K562 (cell line): Measurements from ENCODE around the gene NRAP. TPM values are rescaled to one million over a fixed set of nuclear protein-coding genes. Genes with fewer than 3 reads are reported as not detected.

Experiments
- ATAC-seq: fragments of 200-7000 bp; cut with Tn5 transposase; 3 replicates; pipeline ENCODE4 v1.9.1; 2020; ENCODE audit warnings: moderate library complexity
- BruUV-seq: library from RNA; stranded (reverse); fragments of 400-500 nt; replicated peaks from 2 replicates; lab custom pipeline; 2021; lab: Mats Ljungman, UMichigan
- CTCF ChIA-PET: fragments of 300-600 bp; formaldehyde crosslinking; extraction: SDS; loops from one replicate; lab custom pipeline; 2021; ENCODE audit warnings: low intra/inter-chr PET ratio; lab: Yijun Ruan, JAX
- POLR2A ChIA-PET: fragments of 300-600, 350-650 bp; sonication (Branson Sonifier 250); formaldehyde crosslinking; extraction: SDS; loops from one replicate; lab custom pipeline; 2021; ENCODE audit warnings: antibody characterized with exemption, inconsistent platforms; lab: Yijun Ruan, JAX
- DNase-seq, 4 experiments: peaks; one replicate each; pipeline versions ENCODE4 v3.0.0 to v3.0.0-alpha.2; 2011 to 2018; ENCODE audit warnings: low spot score in 3 of 4, mixed read lengths in 3 of 4; ENCODE audit errors: extremely low read depth in 1 of 4
- FAIRE-seq: peaks from 2 replicates; lab custom pipeline; 2011; peaks lifted over from hg19 to GRCh38; lab: Jason Lieb, UNC
- H2AFZ ChIP-seq: 2 replicates; pipeline ENCODE4 v1.6.0; 2011; ENCODE audit warnings: low read depth, low read length, control low read depth, inconsistent platforms
- H3K27ac ChIP-seq: fragments of 200-600 bp; 3 replicates; pipeline ENCODE4 v1.8.0; 2011; ENCODE audit warnings: low read depth, mild to moderate bottlenecking, control low read depth, inconsistent platforms, low read length, moderate library complexity, mixed read lengths; ENCODE audit errors: extremely low read depth
- H3K27me3 ChIP-seq, 2 experiments: fragments of 300-600 bp in 1 of 2; 2 replicates in 1 of 2; 3 replicates in 1 of 2; pipeline versions ENCODE4 v1.6.0 to v1.8.0; 2011; ENCODE audit warnings: inconsistent platforms in 2 of 2, low read length in 2 of 2, mild to moderate bottlenecking in 1 of 2, mixed read lengths in 1 of 2, moderate library complexity in 1 of 2; ENCODE audit not compliant: control insufficient read depth in 2 of 2, insufficient read depth in 2 of 2
- H3K36me3 ChIP-seq: fragments of 300-600 bp; 3 replicates; pipeline ENCODE4 v1.8.0; 2011; ENCODE audit warnings: mild to moderate bottlenecking, low read length, inconsistent platforms; ENCODE audit not compliant: control insufficient read depth, insufficient read depth
- H3K4me1 ChIP-seq, 2 experiments: fragments of 200-600 bp in 1 of 2; replicated peaks in 1 of 2; 2 replicates in 1 of 2; 3 replicates in 1 of 2; pipeline versions ENCODE4 v1.5.1 to v1.8.0; 2011; ENCODE audit warnings: inconsistent platforms in 2 of 2, low read length in 2 of 2, mild to moderate bottlenecking in 1 of 2, mixed read lengths in 1 of 2, moderate library complexity in 1 of 2; ENCODE audit not compliant: control insufficient read depth in 2 of 2, insufficient read depth in 2 of 2
- H3K4me2 ChIP-seq: 2 replicates; pipeline ENCODE4 v1.6.1; 2011; ENCODE audit warnings: low read length, control low read depth, inconsistent platforms, mixed read lengths; ENCODE audit not compliant: insufficient read depth
- H3K4me3 ChIP-seq: fragments of 200-600 bp; sonication (generic), shearing (Covaris generic); 2 replicates; pipeline ENCODE4 v1.5.1; 2016; ENCODE audit warnings: control low read depth, inconsistent platforms
- H3K79me2 ChIP-seq: fragments of 200-600 bp; 3 replicates; pipeline ENCODE4 v1.8.0; 2011; ENCODE audit warnings: low read length, inconsistent platforms; ENCODE audit not compliant: control insufficient read depth, insufficient read depth
- H3K9ac ChIP-seq, 2 experiments: 2 replicates each; pipeline versions ENCODE4 v1.6.0 to v1.6.1; 2011; ENCODE audit warnings: low read depth in 2 of 2, low read length in 2 of 2, control low read depth in 1 of 2, inconsistent platforms in 1 of 2, mild to moderate bottlenecking in 1 of 2, mixed read lengths in 1 of 2; ENCODE audit not compliant: insufficient read depth in 1 of 2
- H3K9me1 ChIP-seq: one replicate; pipeline ENCODE4 v1.6.0; 2011; ENCODE audit warnings: inconsistent platforms, mild to moderate bottlenecking, low read length, moderate library complexity; ENCODE audit not compliant: control insufficient read depth, insufficient read depth
- H3K9me3 ChIP-seq: replicated peaks from 2 replicates; pipeline ENCODE4 v1.5.1; 2011; ENCODE audit warnings: low read depth, low read length, inconsistent platforms; ENCODE audit not compliant: control insufficient read depth, insufficient read depth
- H4K20me1 ChIP-seq: replicated peaks from 2 replicates; pipeline ENCODE4 v1.6.1; 2011; ENCODE audit warnings: low read length, inconsistent platforms, mixed read lengths; ENCODE audit not compliant: control insufficient read depth, insufficient read depth
- DACH1 ChIP-seq: fragments of 450-650 bp; IDR thresholded peaks from 2 replicates; pipeline ENCODE4 v1.6.1; 2018; ENCODE audit not compliant: partially characterized antibody
- E2F5 ChIP-seq: sonication (generic); formaldehyde crosslinking; IDR thresholded peaks from 2 replicates; pipeline ENCODE4 v1.8.0; 2022; ENCODE audit warnings: mild to moderate bottlenecking, missing genetic modification reagents
- HDAC1 ChIP-seq, 2 experiments: fragments of 450-650 bp; IDR thresholded peaks; 2 replicates each; pipeline ENCODE4 v1.6.1; 2016 to 2017; ENCODE audit warnings: inconsistent platforms in 1 of 2, mild to moderate bottlenecking in 1 of 2, moderate library complexity in 1 of 2
- HMG20B ChIP-seq: fragments of 250-450 bp; sonication (Bioruptor Pico); IDR thresholded peaks from 2 replicates; pipeline ENCODE4 v1.5.0; 2021; ENCODE audit warnings: mild to moderate bottlenecking
- HOXB6 ChIP-seq: fragments of 250-450 bp; sonication (Bioruptor Pico); IDR thresholded peaks from 2 replicates; pipeline ENCODE4 v1.5.1; 2022; ENCODE audit warnings: mild to moderate bottlenecking, borderline replicate concordance
- MCM5 ChIP-seq: fragments of 450-650 bp; IDR thresholded peaks from 2 replicates; pipeline ENCODE4 v1.6.1; 2016; ENCODE audit warnings: low read depth
- NELFE ChIP-seq: IDR thresholded peaks from 2 replicates; pipeline ENCODE4 v1.6.1; 2011; ENCODE audit warnings: mild to moderate bottlenecking; ENCODE audit not compliant: insufficient read depth, insufficient read length
- RFX7 ChIP-seq: fragments of 250-450 bp; sonication (Bioruptor Pico); IDR thresholded peaks from 2 replicates; pipeline ENCODE4 v1.5.1; 2021; ENCODE audit warnings: mild to moderate bottlenecking
- THAP12 ChIP-seq: fragments of 250-450 bp; sonication (Bioruptor Pico); IDR thresholded peaks from 2 replicates; pipeline ENCODE4 v1.9.0; 2021; ENCODE audit warnings: mild to moderate bottlenecking, inconsistent platforms
- ZBTB9 ChIP-seq: fragments of 450-650 bp; formaldehyde crosslinking; IDR thresholded peaks from 2 replicates; pipeline ENCODE4 v1.4.0; 2020; ENCODE audit warnings: mild to moderate bottlenecking, moderate library complexity
- ZNF41 ChIP-seq: fragments of 250-450 bp; sonication (Bioruptor Pico); conservative IDR thresholded peaks from 2 replicates; pipeline ENCODE4 v1.4.0; 2020; ENCODE audit warnings: mild to moderate bottlenecking
- WGBS: fragments of 100-300 bp; shearing (Covaris generic); methylation state at CpG from one replicate; pipeline ENCODE4 v1.1.6; 2016; ENCODE audit warnings: low coverage, mixed read lengths; ENCODE audit not compliant: insufficient coverage; ENCODE audit errors: missing lambda C conversion rate; 5-methylcytosine and 5-hydroxymethylcytosine counted together
- in situ Hi-C: fragments of 300-500 bp; cut with MboI; formaldehyde crosslinking; loops from 4 replicates; pipeline ENCODE4 v1.15.0; 2018; ENCODE audit warnings: inconsistent platforms, mixed read lengths
- intact Hi-C: fragments of 100-400 bp; cut with micrococcal nuclease; formaldehyde crosslinking; loops from 2 replicates; pipeline ENCODE4 v1.14.2; 2022
- polyA plus RNA-seq, 8 experiments: library from polyadenylated mRNA; depleted of rRNA in 4 of 8; stranded (reverse) in 5 of 8; unstranded in 3 of 8; fragments of >200 nt; fragmentation: Nextera tagmentation in 2 of 8; fragmentation: Illumina TruSeq in 1 of 8; extraction: Ambion mirVana in 2 of 8; extraction: Trizol in 1 of 8; gene quantifications; 2 replicates each; pipeline versions ENCODE4 v1.2.1 to v1.2.3, GENCODE V29; 2011 to 2014; ENCODE audit warnings: inconsistent platforms in 1 of 8, missing spikeins in 1 of 8
- total RNA-seq, 7 experiments: library from RNA; depleted of rRNA in 6 of 7; stranded (reverse); fragments of >200 nt in 6 of 7; fragmentation: Illumina TruSeq in 2 of 7; extraction: Trizol in 2 of 7; gene quantifications; 2 replicates each; pipeline versions ENCODE4 v1.2.1 to v1.2.3, GENCODE V29; 2011 to 2021; ENCODE audit warnings: low replicate concordance in 1 of 7

The NRAP gene
- total and polyA plus RNA-seq, 9 of the 15 experiments (the other 6 are each of a cell fraction or from before 2014, with no cell fraction given): not detected

DNA sequence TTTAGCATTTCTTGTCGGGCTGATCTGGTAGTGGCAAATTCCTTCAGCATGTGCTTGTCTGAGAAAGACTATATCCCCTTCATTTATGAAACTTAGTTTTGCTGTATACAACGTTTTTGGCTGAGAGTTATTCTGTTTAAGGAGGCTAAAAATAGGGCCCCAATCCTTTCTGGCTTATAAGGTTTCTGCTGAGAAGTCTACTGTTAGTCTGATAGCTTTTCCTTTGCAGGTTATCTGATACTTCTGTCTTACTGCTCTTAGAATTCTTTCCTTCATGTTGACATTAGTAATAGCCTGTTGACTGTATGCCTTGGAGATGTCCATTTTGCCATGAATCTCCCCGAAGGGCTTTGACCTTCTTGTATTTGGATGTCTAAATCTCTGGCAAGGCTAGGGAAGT is 25.7 kb upstream of the NRAP start:
- H3K4me2 ChIP-seq: no peak overlapping the region
- BruUV-seq: no TSS peak
- FAIRE-seq: no peak
- H3K9ac ChIP-seq: no peak overlapping the region
- H3K27me3 ChIP-seq: no peaks in the 10 kb centered on the region
- no peaks in the 10 kb centered on the region for H3K9me3 ChIP-seq
- H3K9me1 ChIP-seq: no peaks in the 10 kb centered on the region
- H2AFZ ChIP-seq: no peak overlapping the region
- no peaks in the 10 kb centered on the region for H3K79me2 ChIP-seq
- no peak overlapping the region for H3K27ac ChIP-seq
- H3K36me3 ChIP-seq: no peaks in the 10 kb centered on the region
- ChIA-PET POLR2A (no interaction called here), CTCF (no interaction called here)
- intact Hi-C loops: no loop called here
- TF ChIP-seq THAP12 (CRISPR knock-in tag) (no peak), ZNF41 (CRISPR knock-in tag) (no peak), HDAC1 (IDR thresholded peaks at IDR 0.05) (no peak), HOXB6 (CRISPR knock-in tag) (no peak), E2F5 (no peak), NELFE (no peak), MCM5 (no peak), RFX7 (CRISPR knock-in tag) (no peak), DACH1 (no peak), HMG20B (CRISPR knock-in tag) (no peak), ZBTB9 (CRISPR knock-in tag) (no peak)
- H3K4me1 ChIP-seq: no peaks in the 10 kb centered on the region
- WGBS: 5% methylated on average over 3 of the region's 3 CpGs
- no peak overlapping the region for H3K4me3 ChIP-seq
- no peak for ATAC-seq
- in situ Hi-C loops: no loop called here
- H4K20me1 ChIP-seq: no peaks in the 10 kb centered on the region
- DNase-seq: no peak
